GM19372 (cell line): ENCODE results near the gene TMCO2.

Experiments
- ATAC-seq: cut with Tn5 transposase; IDR thresholded peaks from one replicate; pipeline ENCODE4 v1.9.1; 2021; ENCODE audit warnings: mild to moderate bottlenecking, low read depth, moderate library complexity; ENCODE audit not compliant: unreplicated experiment

Gene TMCO2

GRCh38 chr1:40257313-40257687, 9.6 kb downstream of the TMCO2 start:
- ATAC-seq: no peak

- ATAC-seq: peak; percentile 93
Observed at GRCh38 chr1:40257688-40258444, 10.1 kb downstream of the TMCO2 start, which contains the start of gene ZMPSTE24. TSS of gene ZMPSTE24 (plus strand) at chr1:40258236. CDS start at chr1:40258272, 36 bp downstream.

DNA sequence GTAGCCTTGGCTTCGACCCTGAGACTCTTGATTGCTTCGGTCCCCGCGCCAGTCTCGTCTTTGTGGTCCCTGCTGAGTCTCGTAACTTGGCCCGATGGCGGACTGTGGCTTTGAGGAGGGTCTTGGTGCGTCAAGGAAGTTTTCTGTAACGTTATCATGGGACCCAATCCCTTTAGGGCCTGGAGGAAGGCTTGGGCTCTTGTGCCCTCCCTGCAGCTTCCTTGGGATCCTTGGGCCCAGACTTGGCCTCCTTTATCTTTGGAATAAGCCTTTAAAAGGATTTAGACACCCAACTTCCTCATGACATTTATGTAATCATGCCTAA, 10.7 kb downstream of the TMCO2 start:
- no peak for ATAC-seq

GRCh38 chr1:40264354-40264781, 16.6 kb downstream of the TMCO2 start:
- ATAC-seq: no peak

- no peak for ATAC-seq
Observed at GRCh38 chr1:40265298-40265697, 17.6 kb downstream of the TMCO2 start.

- no peak for ATAC-seq
Observed at GRCh38 chr1:40265919-40266318, 18.2 kb downstream of the TMCO2 start.

DNA sequence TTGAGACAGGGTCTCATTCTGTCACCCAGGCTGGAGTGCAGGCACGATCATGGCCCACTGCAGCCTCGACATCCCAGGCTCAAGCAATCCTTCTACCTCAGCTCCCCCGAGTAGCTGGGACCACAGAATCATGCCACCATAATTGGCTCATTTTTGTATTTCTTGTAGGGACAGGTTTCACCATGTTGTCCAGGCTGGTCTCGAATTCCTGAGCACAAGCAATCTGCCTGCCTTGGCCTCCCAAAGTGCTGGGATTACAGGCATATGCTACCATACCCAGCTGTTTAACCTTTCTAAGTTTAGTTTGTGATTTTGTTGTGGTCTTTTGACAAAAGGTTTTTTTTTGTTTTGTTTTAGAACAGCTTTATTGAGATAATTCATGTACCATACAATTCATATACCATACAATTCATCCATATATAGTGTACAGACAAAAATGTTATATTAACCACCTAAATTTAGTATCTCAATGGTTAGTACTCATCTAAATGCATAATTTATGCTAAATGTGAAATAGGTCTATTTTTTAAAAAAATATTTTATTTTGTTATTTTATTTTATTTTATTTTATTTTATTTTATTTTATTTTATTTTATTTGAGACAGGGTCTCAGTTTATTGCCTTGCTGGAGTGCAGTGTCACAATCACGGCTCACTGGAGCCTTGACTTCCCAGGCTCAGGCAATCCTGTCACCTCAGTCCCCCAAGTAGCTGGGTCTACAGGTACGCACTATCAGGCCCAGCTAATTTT, 19.2 kb downstream of the TMCO2 start:
- ATAC-seq: no peak

DNA sequence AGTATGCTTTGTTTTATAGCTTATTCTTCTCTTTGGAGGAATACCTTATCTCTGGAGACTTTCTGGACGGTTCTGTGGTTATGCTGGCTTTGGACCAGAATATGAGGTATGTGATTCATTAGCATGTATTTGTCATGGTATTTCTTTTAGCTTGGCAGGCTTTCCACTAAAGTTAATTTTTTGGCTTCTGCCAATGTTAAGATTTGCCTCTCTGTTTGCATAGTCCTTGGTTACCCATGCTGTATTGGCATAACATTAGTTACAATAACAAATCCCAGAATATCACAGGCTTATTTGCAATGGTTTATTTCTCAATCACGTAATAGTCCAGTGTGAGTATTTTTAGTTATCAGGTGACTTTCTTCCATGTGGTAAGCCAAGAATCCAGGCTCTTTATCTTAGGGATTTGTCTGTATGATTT, 20.0 kb downstream of the TMCO2 start:
- no peak for ATAC-seq

GRCh38 chr1:40268211-40268610, 20.5 kb downstream of the TMCO2 start:
- no peak for ATAC-seq

GRCh38 chr1:40270152-40270834, 22.6 kb downstream of the TMCO2 start:
- ATAC-seq: no peak

DNA sequence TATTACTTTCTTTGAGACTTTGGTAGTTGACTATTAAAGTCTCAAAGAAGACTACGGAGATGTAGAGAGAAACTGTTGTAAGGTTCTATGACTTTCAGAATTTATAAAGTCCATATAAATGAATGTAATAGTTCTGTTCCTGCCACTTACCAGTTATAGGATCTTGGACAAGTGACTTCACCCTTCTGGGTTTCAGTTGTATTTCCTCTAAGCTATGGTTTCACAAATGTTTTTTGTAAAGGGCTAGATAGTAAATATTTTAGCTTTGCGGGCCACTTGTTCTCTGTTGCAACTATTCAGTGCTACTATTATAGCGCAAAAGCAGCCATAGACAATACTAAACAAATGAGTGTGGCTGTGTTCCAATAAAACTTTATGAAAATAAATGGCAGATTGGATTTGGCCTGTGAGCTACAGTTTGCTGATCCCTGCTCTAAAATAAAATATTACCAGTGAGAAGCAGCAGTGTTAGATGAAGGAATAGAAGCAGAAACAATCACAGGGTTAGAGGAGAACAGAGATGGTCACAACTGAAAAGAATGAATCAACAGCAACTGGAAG, 25.0 kb downstream of the TMCO2 start:
- no peak for ATAC-seq

DNA sequence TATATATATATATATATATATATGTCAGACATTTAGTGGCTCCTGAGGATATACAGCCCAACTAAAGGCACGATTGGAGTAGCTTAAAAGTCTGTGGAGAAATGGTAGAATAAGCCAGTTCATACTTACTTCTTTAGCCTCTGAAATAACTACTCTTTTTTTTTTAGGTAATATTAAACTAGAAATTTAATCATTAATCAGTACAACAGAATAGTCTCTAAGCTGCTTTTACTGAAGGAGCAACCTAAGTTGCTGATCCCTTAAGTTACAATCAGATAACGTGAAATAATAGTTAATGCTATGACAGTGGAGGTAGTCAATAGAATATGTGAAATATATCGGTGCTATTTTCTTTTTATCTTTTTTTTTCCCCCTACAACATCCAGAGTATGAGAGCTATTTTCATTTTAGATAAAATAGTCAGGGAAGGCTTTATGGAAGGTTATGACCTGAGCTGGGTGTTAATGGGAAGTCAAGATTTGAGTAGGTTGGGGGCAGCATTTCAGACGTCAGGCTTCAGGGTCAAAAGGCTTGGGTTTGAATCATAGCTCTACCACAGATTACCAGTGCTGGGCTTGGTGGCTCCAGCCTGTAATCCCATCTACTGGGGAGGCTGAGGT, 25.9 kb downstream of the TMCO2 start:
- no peak for ATAC-seq

GRCh38 chr1:40274331-40274730, 26.6 kb downstream of the TMCO2 start:
- no peak for ATAC-seq

- ATAC-seq: no peak
Observed at GRCh38 chr1:40276122-40276521, 28.4 kb downstream of the TMCO2 start.

GRCh38 chr1:40281853-40282252, 34.1 kb downstream of the TMCO2 start:
- no peak for ATAC-seq

DNA sequence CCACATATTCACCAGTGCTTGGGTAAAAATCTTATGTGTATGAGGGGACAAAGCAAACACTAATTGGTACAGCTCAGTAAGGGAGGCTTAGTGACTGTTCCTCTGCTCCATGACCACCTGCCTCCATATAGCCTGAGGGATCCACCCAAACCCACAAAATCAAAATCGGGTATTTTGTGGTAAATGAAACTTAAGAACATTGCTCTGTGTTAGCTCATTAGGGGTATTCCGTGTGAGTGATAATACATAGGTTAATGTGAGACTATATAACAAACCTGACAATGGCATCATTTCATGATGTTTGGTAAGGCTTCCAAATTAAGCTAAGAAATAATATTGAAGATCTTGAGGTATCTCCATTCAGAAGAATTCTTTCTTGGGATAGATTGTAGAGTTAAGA, 43.6 kb downstream of the TMCO2 start:
- ATAC-seq: no peak

DNA sequence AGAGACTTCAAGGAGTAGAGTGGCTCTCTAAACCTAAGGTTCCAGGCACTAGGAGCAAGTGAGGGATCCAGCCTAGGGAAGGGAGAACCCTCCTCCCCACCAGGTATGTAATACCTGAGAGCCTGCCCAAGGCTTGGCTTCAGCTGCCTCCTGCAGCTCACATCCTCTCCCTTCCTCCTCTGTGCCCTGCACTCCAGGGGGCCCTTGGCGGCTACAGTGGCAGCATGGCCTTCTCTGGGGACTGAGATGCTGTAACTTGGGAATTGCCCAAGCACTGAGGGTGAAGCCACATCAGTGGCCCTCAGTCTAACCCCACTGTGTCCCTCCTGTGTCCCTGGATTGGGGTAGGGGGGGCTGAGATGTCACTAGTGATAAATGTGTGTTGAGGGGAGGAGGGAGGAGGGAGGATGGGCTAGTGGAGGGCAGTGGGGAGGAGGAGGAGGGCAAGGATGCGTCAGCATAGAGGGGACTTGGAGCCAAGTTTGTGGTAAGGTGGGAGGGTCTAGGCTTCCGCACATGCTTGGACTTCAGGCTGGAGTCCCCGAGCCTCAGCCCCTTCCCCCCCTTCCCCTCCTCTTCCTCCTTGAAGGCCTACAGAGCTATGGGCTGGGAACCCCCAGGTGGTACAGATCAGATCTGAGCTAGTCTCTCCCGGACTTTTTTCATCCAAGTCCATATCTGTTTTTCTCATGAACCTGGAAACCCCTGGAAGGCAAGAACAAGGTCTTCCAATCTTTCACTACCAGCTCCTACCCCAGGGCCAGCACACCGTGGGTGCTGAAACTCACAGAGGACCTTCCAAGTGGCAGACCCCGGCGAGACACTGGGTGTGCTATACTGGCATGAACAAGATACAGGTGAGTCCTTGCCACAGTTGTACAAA, 51.9 kb downstream of the TMCO2 start:
- ATAC-seq: no peak

GRCh38 chr1:40300249-40300567, 52.5 kb downstream of the TMCO2 start:
- no peak for ATAC-seq

DNA sequence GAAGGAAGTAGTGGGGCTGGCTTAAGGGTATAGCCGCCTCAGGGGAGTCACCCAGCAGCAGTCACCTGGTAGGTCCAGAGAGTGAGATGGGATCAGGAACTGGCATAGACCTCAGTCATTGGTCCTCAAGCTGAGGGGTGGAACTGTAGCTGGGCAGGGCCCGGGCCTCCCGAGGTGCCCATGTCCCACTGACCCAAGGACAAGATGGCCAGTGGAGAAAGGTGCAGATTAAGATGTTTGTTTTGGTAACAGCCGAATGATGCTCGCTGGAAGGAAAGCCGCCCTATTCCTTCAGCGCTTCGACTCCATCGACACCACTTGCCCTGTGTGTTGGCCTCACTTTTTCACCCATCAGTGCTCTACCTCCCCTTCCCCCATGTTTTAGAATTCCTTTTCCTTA, 52.9 kb downstream of the TMCO2 start:
- no peak for ATAC-seq

DNA sequence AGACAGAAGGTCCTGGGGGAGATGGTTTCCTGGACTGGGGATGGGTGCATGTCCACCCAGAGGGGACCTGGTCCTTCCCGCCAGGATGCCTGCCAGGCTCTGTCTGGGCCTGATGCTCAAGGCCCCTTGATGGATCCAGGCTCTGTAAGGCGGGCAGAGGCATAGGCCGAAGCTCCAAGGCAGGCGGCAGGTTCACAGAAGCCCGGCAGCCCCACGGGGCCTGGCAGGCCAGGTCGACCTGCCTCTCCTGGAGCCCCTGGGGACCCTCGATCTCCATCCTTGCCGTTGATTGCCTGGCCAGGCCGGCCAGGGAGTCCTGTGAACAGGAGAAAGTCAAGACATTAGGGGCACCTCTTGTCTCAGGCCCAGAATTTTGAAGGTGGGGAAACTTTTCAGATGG, 53.3 kb downstream of the TMCO2 start:
- ATAC-seq: no peak
